ENCODE data around the gene SPRTN.

SPRTN gene, protein sequence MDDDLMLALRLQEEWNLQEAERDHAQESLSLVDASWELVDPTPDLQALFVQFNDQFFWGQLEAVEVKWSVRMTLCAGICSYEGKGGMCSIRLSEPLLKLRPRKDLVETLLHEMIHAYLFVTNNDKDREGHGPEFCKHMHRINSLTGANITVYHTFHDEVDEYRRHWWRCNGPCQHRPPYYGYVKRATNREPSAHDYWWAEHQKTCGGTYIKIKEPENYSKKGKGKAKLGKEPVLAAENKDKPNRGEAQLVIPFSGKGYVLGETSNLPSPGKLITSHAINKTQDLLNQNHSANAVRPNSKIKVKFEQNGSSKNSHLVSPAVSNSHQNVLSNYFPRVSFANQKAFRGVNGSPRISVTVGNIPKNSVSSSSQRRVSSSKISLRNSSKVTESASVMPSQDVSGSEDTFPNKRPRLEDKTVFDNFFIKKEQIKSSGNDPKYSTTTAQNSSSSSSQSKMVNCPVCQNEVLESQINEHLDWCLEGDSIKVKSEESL

GRCh38 chr1:231338270-231339128 lies at the start of gene SPRTN:
Gene SPRTN (plus strand): TSS chr1:231338293. CDS start chr1:231338384, 91 bp downstream.
- peak; percentile 33 for DNase-seq (ENCODE audit: low read depth)
- TF ChIP-seq CTCF (conservative IDR thresholded peaks at IDR 0.05; ENCODE audit: low read depth, low read length) = no peak
- H3K4me3 ChIP-seq (ENCODE audit: low read depth, low read length) = peak within 1 kb of the TSS; percentile 79

DNA sequence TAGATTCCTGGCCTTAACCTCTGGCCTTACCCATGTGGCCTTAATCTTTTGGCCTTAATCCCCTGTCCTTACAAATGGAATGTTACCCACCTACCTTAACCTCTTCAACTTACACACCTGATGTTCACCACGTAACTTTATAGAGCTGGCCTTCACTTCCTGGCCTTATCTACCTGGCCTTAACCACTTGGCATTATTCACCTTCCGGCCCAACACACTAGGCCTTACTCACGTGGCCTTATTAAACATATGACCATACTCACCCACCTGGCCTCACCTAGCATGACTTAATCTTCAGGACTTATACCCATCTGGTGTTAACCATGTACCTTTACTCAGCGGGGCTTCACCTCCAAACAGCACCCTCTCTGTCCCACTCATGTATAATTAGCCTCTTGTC lies 42.2 kb upstream of the SPRTN start:
- no peak overlapping the region for H3K4me3 ChIP-seq (ENCODE audit: low read depth, low read length)
- TF ChIP-seq CTCF (conservative IDR thresholded peaks at IDR 0.05; ENCODE audit: low read depth, low read length) = no peak
- no peak for DNase-seq (ENCODE audit: low read depth)

DNA sequence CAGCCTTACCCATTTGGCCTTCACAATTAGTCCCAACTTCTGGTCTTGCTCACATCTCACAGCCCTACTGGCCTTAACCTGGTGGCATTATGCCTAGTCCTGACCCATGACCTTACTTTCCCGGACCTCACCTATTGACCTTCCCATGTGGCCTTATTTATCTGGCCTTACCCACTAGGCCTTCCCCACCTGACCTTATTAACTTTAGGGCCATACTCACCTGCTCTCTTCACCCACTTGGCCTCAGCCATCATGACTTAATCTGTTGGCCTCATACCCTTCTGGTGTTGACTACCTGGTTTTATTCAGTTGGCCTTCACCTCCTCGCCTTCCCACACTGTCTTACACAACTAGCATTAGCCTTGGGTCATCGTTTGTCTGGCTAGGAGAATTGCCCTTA lies 36.1 kb upstream of the SPRTN start:
- no peak for TF ChIP-seq CTCF (conservative IDR thresholded peaks at IDR 0.05; ENCODE audit: low read depth, low read length)
- no peak for DNase-seq (ENCODE audit: low read depth)
- H3K4me3 ChIP-seq (ENCODE audit: low read depth, low read length) = no peak overlapping the region

- no peak for TF ChIP-seq CTCF (conservative IDR thresholded peaks at IDR 0.05; ENCODE audit: low read depth, low read length)
These were observed 27.6 kb upstream of the SPRTN start for GRCh38 chr1:231310391-231310934.

GRCh38 chr1:231311720-231312431 lies 26.2 kb upstream of the SPRTN start:
- no peak for TF ChIP-seq CTCF (conservative IDR thresholded peaks at IDR 0.05; ENCODE audit: low read depth, low read length)
- no peak overlapping the region for H3K4me3 ChIP-seq (ENCODE audit: low read depth, low read length)
- DNase-seq (ENCODE audit: low read depth) = no peak

More at GRCh38 chr1:231310391-231310934, 27.6 kb upstream of the SPRTN start:
- no peak overlapping the region for H3K4me3 ChIP-seq (ENCODE audit: low read depth, low read length)
- DNase-seq (ENCODE audit: low read depth) = no peak

DNA sequence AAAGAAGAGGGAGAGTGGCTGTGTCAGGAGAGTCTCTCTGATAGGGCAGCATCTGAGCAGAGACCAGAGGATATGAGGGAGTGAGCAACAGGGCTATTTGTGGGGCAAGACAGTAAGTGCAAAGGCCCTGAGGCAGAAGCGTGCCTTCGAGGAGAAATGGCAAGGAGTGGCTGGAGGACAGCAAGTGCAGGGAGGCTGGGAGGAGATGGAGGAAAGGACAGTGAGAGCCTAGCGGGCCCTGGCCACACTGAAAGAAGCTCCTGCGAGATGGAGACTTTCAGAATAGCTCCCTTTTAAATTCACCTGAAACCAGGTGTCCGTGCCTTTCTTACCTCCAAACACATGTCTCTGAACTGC lies 25.7 kb upstream of the SPRTN start:
- no peak overlapping the region for H3K4me3 ChIP-seq (ENCODE audit: low read depth, low read length)
- no peak for TF ChIP-seq CTCF (conservative IDR thresholded peaks at IDR 0.05; ENCODE audit: low read depth, low read length)
- no peak for DNase-seq (ENCODE audit: low read depth)

Measured in choroid plexus epithelial cell (primary cell).